ENCODE results near the gene PTPRF. TPM values are rescaled to one million over a fixed set of nuclear protein-coding genes. Genes with fewer than 3 reads are reported as not detected.

PTPRF gene
- total RNA-seq, 2 donors from 2014 or later: 182 to 292 TPM

GRCh38 chr1:43616383-43616782, 85.7 kb downstream of the PTPRF start:
- 96% methylated on average over 7 of the region's 7 CpGs for WGBS
- TF ChIP-seq POLR2A (IDR thresholded peaks at IDR 0.05) (no peak), CTCF (IDR thresholded peaks at IDR 0.05) (no peak), POLR2AphosphoS5 (IDR thresholded peaks at IDR 0.05) (no peak)
- intact Hi-C loops (cut with DNase I): no loop called here
- DNase-seq (ENCODE audit: low spot score): no peak
- Histone ChIP-seq H3K27me3 (replicated peaks; ENCODE audit: insufficient read depth) (no peaks in the 10 kb centered on the region), H3K9me3 (no peaks in the 10 kb centered on the region), H3K4me1 (replicated peaks) (no peaks in the 10 kb centered on the region), H3K36me3 (peaks cover 16 to 19% of the 10 kb centered on the region in 2 donors), H3K27ac (no peak overlapping the region), H3K4me3 (no peak overlapping the region)

GRCh38 chr1:43617011-43617410, 86.3 kb downstream of the PTPRF start:
- TF ChIP-seq POLR2AphosphoS5 (IDR thresholded peaks at IDR 0.05) (no peak), CTCF (IDR thresholded peaks at IDR 0.05) (no peak), POLR2A (IDR thresholded peaks at IDR 0.05) (no peak)
- Histone ChIP-seq H3K9me3 (no peaks in the 10 kb centered on the region), H3K36me3 (peaks cover 19 to 20% of the 10 kb centered on the region in 2 donors), H3K4me3 (no peak overlapping the region), H3K27ac (no peak overlapping the region), H3K27me3 (replicated peaks; ENCODE audit: insufficient read depth) (no peaks in the 10 kb centered on the region), H3K4me1 (replicated peaks) (no peaks in the 10 kb centered on the region)
- DNase-seq (ENCODE audit: low spot score): no peak
- 87% methylated on average over 5 of the region's 5 CpGs for WGBS
- intact Hi-C loops (cut with DNase I): no loop called here

DNA sequence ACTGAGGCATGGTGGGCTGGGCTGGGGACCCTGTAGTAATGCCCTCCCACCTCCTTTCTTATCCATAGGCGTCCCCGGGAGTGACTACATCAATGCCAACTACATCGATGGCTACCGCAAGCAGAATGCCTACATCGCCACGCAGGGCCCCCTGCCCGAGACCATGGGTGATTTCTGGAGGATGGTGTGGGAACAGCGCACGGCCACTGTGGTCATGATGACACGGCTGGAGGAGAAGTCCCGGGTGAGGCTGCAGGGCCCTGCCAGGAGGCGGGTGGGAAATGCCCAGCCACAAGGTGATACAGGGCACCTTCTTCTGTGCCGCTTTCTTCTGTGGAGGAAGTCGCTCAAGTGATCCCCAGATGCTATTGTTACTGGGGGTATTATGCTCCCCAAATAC, 87.0 kb downstream of the PTPRF start:
- 97% methylated on average over 14 of the region's 14 CpGs for WGBS

DNA sequence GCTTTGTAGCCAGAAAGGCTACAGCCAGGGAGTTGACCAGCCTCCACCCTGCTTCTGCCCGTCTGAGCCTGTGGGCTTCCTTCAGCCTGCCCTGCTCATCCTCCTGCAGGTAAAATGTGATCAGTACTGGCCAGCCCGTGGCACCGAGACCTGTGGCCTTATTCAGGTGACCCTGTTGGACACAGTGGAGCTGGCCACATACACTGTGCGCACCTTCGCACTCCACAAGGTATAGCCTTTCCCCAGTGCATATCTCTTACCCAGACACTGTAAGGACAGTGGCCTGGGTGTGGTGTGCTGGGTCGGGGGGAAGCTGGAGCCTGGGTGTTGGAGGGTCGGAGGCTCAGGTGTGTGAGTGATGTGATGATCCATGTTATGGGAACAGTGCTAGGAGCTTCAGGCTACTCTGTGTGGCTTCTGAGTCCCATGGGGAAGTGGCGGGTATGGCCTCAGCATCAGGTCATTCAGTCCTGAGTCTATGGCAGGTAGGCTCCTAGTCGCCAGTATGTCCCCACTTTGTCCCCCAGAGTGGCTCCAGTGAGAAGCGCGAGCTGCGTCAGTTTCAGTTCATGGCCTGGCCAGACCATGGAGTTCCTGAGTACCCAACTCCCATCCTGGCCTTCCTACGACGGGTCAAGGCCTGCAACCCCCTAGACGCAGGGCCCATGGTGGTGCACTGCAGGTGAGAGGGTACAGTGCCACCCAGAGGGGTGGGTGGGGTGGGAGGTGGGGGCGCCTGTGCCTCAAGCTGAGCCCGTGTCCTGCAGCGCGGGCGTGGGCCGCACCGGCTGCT, 88.0 kb downstream of the PTPRF start:
- no peak overlapping the region for H3K27ac ChIP-seq
- no peaks in the 10 kb centered on the region for H3K9me3 ChIP-seq
- no peaks in the 10 kb centered on the region for H3K4me1 ChIP-seq (replicated peaks)
- no peak for DNase-seq (ENCODE audit: low spot score)
- H3K36me3 ChIP-seq: peaks cover 18 to 22% of the 10 kb centered on the region in 2 donors
- H3K27me3 ChIP-seq (replicated peaks; ENCODE audit: insufficient read depth): no peaks in the 10 kb centered on the region
- WGBS: 89% methylated on average over 22 of the region's 22 CpGs
- H3K4me3 ChIP-seq: no peak overlapping the region
- intact Hi-C loops (cut with DNase I): no loop called here
- no peak for TF ChIP-seq POLR2A (IDR thresholded peaks at IDR 0.05)
- no peak for TF ChIP-seq CTCF (IDR thresholded peaks at IDR 0.05)
- TF ChIP-seq POLR2AphosphoS5 (IDR thresholded peaks at IDR 0.05): no peak

More for the DNA sequence above, 87.0 kb downstream of the PTPRF start:
- Histone ChIP-seq H3K4me1 (replicated peaks) (no peaks in the 10 kb centered on the region), H3K27me3 (replicated peaks; ENCODE audit: insufficient read depth) (no peaks in the 10 kb centered on the region), H3K36me3 (peaks cover 19 to 22% of the 10 kb centered on the region in 2 donors), H3K9me3 (no peaks in the 10 kb centered on the region), H3K4me3 (no peak overlapping the region), H3K27ac (no peak overlapping the region)
- intact Hi-C loops (cut with DNase I): no loop called here
- TF ChIP-seq POLR2AphosphoS5 (IDR thresholded peaks at IDR 0.05): no peak
- TF ChIP-seq POLR2A (IDR thresholded peaks at IDR 0.05): no peak
- no peak for TF ChIP-seq CTCF (IDR thresholded peaks at IDR 0.05)
- no peak for DNase-seq (ENCODE audit: low spot score)

- H3K27ac ChIP-seq: no peak overlapping the region
- 91% methylated on average over 21 of the region's 21 CpGs for WGBS
- H3K9me3 ChIP-seq: no peaks in the 10 kb centered on the region
- DNase-seq (ENCODE audit: low spot score): no peak
- peaks cover 12 to 22% of the 10 kb centered on the region in 2 donors for H3K36me3 ChIP-seq
- no peak overlapping the region for H3K4me3 ChIP-seq
- TF ChIP-seq CTCF (IDR thresholded peaks at IDR 0.05) (no peak), POLR2AphosphoS5 (IDR thresholded peaks at IDR 0.05) (no peak), POLR2A (IDR thresholded peaks at IDR 0.05) (no peak)
- intact Hi-C loops (cut with DNase I): no loop called here
- no peaks in the 10 kb centered on the region for H3K27me3 ChIP-seq (replicated peaks; ENCODE audit: insufficient read depth)
- no peaks in the 10 kb centered on the region for H3K4me1 ChIP-seq (replicated peaks)
Measured at GRCh38 chr1:43619314-43619790, 88.7 kb downstream of the PTPRF start.
